DOHH2 (cell line): ENCODE results near the gene P3R3URF.

Experiments used
- H3F3A ChIP-seq: fragments of 200-600 bp; sonication (generic), shearing (Covaris generic); 2 replicates; pipeline ENCODE4 v1.6.0; 2016; ENCODE audit warnings: antibody characterized with exemption, mild to moderate bottlenecking; ENCODE audit not compliant: control insufficient read depth, insufficient read depth
- H3K27ac ChIP-seq: fragments of 200-600 bp; sonication (generic); 2 replicates; pipeline ENCODE4 v1.5.1; 2014; ENCODE audit warnings: low read depth, mild to moderate bottlenecking, low read length, moderate library complexity
- H3K27me3 ChIP-seq: fragments of 200-600 bp; sonication (generic); 2 replicates; pipeline ENCODE4 v1.6.1; 2014; ENCODE audit warnings: mild to moderate bottlenecking, low read length, mixed read lengths; ENCODE audit not compliant: control insufficient read depth
- H3K36me3 ChIP-seq: fragments of 200-600 bp; sonication (generic); 2 replicates; pipeline ENCODE4 v1.6.1; 2014; ENCODE audit warnings: mild to moderate bottlenecking, low read length, moderate library complexity, mixed read lengths; ENCODE audit not compliant: control insufficient read depth
- H3K4me1 ChIP-seq: fragments of 200-600 bp; sonication (generic); 2 replicates; pipeline ENCODE4 v1.6.1; 2014; ENCODE audit warnings: mild to moderate bottlenecking, low read length, mixed read lengths; ENCODE audit not compliant: control insufficient read depth
- H3K4me2 ChIP-seq: fragments of 200-600 bp; sonication (generic); 2 replicates; pipeline ENCODE4 v1.6.0; 2014; ENCODE audit warnings: mild to moderate bottlenecking, low read length, moderate library complexity
- H3K4me3 ChIP-seq: fragments of 200-600 bp; sonication (generic); 2 replicates; pipeline ENCODE4 v1.5.1; 2014; ENCODE audit warnings: mild to moderate bottlenecking, low read length, mixed read lengths
- H3K79me2 ChIP-seq: fragments of 200-600 bp; sonication (generic); 2 replicates; pipeline ENCODE4 v1.6.1; 2014; ENCODE audit warnings: mild to moderate bottlenecking, low read length, mixed read lengths; ENCODE audit not compliant: control insufficient read depth
- H3K9me2 ChIP-seq: fragments of 200-600 bp; sonication (generic); replicated peaks from 2 replicates; pipeline ENCODE4 v1.6.1; 2014; ENCODE audit warnings: mild to moderate bottlenecking, low read length, mixed read lengths; ENCODE audit not compliant: control insufficient read depth
- H3K9me3 ChIP-seq: fragments of 200-600 bp; sonication (generic); 2 replicates; pipeline ENCODE4 v1.6.1; 2014; ENCODE audit warnings: antibody characterized with exemption, low read length, mixed read lengths; ENCODE audit not compliant: control insufficient read depth, insufficient read depth
- H4K20me1 ChIP-seq: fragments of 200-600 bp; sonication (generic); 2 replicates; pipeline ENCODE4 v1.6.0; 2014; ENCODE audit warnings: low read depth, mild to moderate bottlenecking, antibody characterized with exemption, low read length, moderate library complexity; ENCODE audit not compliant: control insufficient read depth, insufficient read depth
- CTCF ChIP-seq: fragments of 200-600 bp; sonication (generic); IDR thresholded peaks from one replicate; pipeline ENCODE4 v1.5.1; 2014; ENCODE audit warnings: antibody characterized with exemption, mild to moderate bottlenecking, low read depth, low read length; ENCODE audit not compliant: poor library complexity, severe bottlenecking
- EZH2phosphoT487 ChIP-seq: fragments of 200-600 bp; sonication (generic); IDR thresholded peaks from 2 replicates; pipeline ENCODE4 v1.6.1; 2017; ENCODE audit warnings: borderline replicate concordance, mild to moderate bottlenecking, antibody characterized with exemption, low read length, moderate library complexity, mixed read lengths

Gene P3R3URF

GRCh38 chr1:46188295-46189030 lies 12.2 kb upstream of the P3R3URF start:
- Histone ChIP-seq H3K27ac (no peak overlapping the region), H3K4me1 (no peaks in the 10 kb centered on the region), H3K9me3 (no peaks in the 10 kb centered on the region), H3K79me2 (no peaks in the 10 kb centered on the region), H4K20me1 (no peaks in the 10 kb centered on the region), H3K27me3 (no peaks in the 10 kb centered on the region), H3F3A (no peaks in the 10 kb centered on the region), H3K9me2 (no peaks in the 10 kb centered on the region), H3K4me3 (no peak overlapping the region), H3K36me3 (peaks cover 8% of the 10 kb centered on the region; the same call in 1 of the 2 replicates), H3K4me2 (no peak overlapping the region)
- no peak for TF ChIP-seq CTCF

GRCh38 chr1:46187106-46187869 lies 11.0 kb upstream of the P3R3URF start:
- Histone ChIP-seq H3K9me3 (no peaks in the 10 kb centered on the region), H3K36me3 (peaks cover 4% of the 10 kb centered on the region; the same call in 1 of the 2 replicates), H3K4me3 (no peak overlapping the region), H3K27ac (no peak overlapping the region), H3F3A (no peaks in the 10 kb centered on the region), H3K4me1 (no peaks in the 10 kb centered on the region), H3K27me3 (no peaks in the 10 kb centered on the region), H3K9me2 (no peaks in the 10 kb centered on the region), H3K4me2 (no peak overlapping the region), H4K20me1 (no peaks in the 10 kb centered on the region), H3K79me2 (no peaks in the 10 kb centered on the region)
- TF ChIP-seq EZH2phosphoT487 (no peak), CTCF (no peak)

GRCh38 chr1:46186076-46186475 lies 9.8 kb upstream of the P3R3URF start:
- H3K27me3 ChIP-seq: no peaks in the 10 kb centered on the region
- no peak overlapping the region for H3K27ac ChIP-seq
- H4K20me1 ChIP-seq: no peaks in the 10 kb centered on the region
- H3F3A ChIP-seq: no peaks in the 10 kb centered on the region
- H3K4me3 ChIP-seq: no peak overlapping the region
- no peaks in the 10 kb centered on the region for H3K9me2 ChIP-seq
- H3K4me2 ChIP-seq: no peak overlapping the region
- H3K36me3 ChIP-seq: no peaks in the 10 kb centered on the region
- H3K9me3 ChIP-seq: no peaks in the 10 kb centered on the region
- H3K79me2 ChIP-seq: no peaks in the 10 kb centered on the region
- H3K4me1 ChIP-seq: no peaks in the 10 kb centered on the region
- no peak for TF ChIP-seq EZH2phosphoT487
- no peak for TF ChIP-seq CTCF
